Prostate gland (tissue), 2 donors: ENCODE data around the gene HYAL2. TPM values are rescaled to one million over a fixed set of nuclear protein-coding genes. Genes with fewer than 3 reads are reported as not detected.
A peak's percentile ranks its signal among the peaks of the same experiment; 100 is the strongest.

Experiments used
- DNase-seq: peaks from one replicate; pipeline ENCODE4 v3.0.0-alpha.2; 2019; ENCODE audit warnings: low spot score
- H3K27ac ChIP-seq, 2 donors: fragments of 200-600 bp; sonication (generic); 2 replicates each; pipeline ENCODE4 v1.5.1; 2017 to 2019
- H3K27me3 ChIP-seq: fragments of 200-600 bp; sonication (generic); replicated peaks from 2 replicates; pipeline ENCODE4 v1.5.1; 2019; ENCODE audit not compliant: insufficient read depth
- H3K36me3 ChIP-seq, 2 donors: fragments of 200-600 bp; sonication (generic); 1 replicate in 1 of 2; 2 replicates in 1 of 2; pipeline versions ENCODE4 v1.5.1 to v1.8.1; 2017 to 2019
- H3K4me1 ChIP-seq: fragments of 200-600 bp; sonication (generic); replicated peaks from 2 replicates; pipeline ENCODE4 v1.5.1; 2019
- H3K4me3 ChIP-seq, 2 donors: fragments of 200-600 bp; sonication (generic); 2 replicates each; pipeline ENCODE4 v1.5.1; 2017 to 2019
- H3K9me3 ChIP-seq: fragments of 200-600 bp; sonication (generic); 2 replicates; pipeline ENCODE4 v1.5.1; 2017
- CTCF ChIP-seq, 4 experiments: fragments of 200-600 bp in 2 of 4; fragments of 450-650 bp in 2 of 4; sonication (generic) in 2 of 4; IDR thresholded peaks; 1 replicate in 3 of 4; 2 replicates in 1 of 4; pipeline ENCODE4 v1.5.1; 2016 to 2019; ENCODE audit warnings: antibody characterized with exemption in 4 of 4, mild to moderate bottlenecking in 2 of 4, moderate library complexity in 2 of 4
- POLR2A ChIP-seq: fragments of 450-650 bp; IDR thresholded peaks from one replicate; pipeline ENCODE4 v1.6.1; 2016; ENCODE audit warnings: antibody characterized with exemption, mild to moderate bottlenecking
- POLR2AphosphoS5 ChIP-seq: sonication (generic); formaldehyde crosslinking; IDR thresholded peaks from one replicate; pipeline ENCODE4 v1.6.1; 2017; ENCODE audit warnings: antibody characterized with exemption
- WGBS: methylation state at CpG from one replicate; pipeline ENCODE4 v1.1.5; 2018; 5-methylcytosine and 5-hydroxymethylcytosine counted together
- intact Hi-C: fragments of 100-400 bp; cut with DNase I; formaldehyde crosslinking; loops from one replicate; pipeline ENCODE4 v1.14.2; 2022
- total RNA-seq, 2 donors: library from RNA; depleted of rRNA; stranded (reverse); fragments of >200 nt; gene quantifications; one replicate each; pipeline ENCODE4 v1.1.0, GENCODE V29; 2016

The HYAL2 gene
- total RNA-seq, 2 donors from 2014 or later: 76.1 to 131 TPM

GRCh38 chr3:50319894-50320625, 2.5 kb downstream of the HYAL2 start:
- no peaks in the 10 kb centered on the region for H3K36me3 ChIP-seq
- peak overlapping the region; percentile 88 to 95 for H3K27ac ChIP-seq
- no peak for DNase-seq
- H3K27me3 ChIP-seq: no peaks in the 10 kb centered on the region
- intact Hi-C loops: loop anchor here (5.0 kb wide), 1 partner anchor 83 kb away; the partner anchor contains the start of gene GNAI2
- peaks cover 27% of the 10 kb centered on the region for H3K4me1 ChIP-seq
- TF ChIP-seq POLR2A (no peak), CTCF (IDR thresholded peaks at IDR 0.05) (no peak), POLR2AphosphoS5 (no peak)
- H3K9me3 ChIP-seq: no peaks in the 10 kb centered on the region
- 68% methylated on average over 29 of the region's 29 CpGs for WGBS
- peak overlapping the region; percentile 48 to 68 for H3K4me3 ChIP-seq

- Histone ChIP-seq H3K4me1 (peaks cover 27% of the 10 kb centered on the region), H3K9me3 (no peaks in the 10 kb centered on the region), H3K27ac (peak overlapping the region in 1 of 2 donors; percentile 90), H3K27me3 (no peaks in the 10 kb centered on the region), H3K36me3 (no peaks in the 10 kb centered on the region), H3K4me3 (no peak overlapping the region)
- no peak for DNase-seq
- 89% methylated on average over 16 of the region's 16 CpGs for WGBS
- TF ChIP-seq POLR2AphosphoS5 (no peak), CTCF (IDR thresholded peaks at IDR 0.05) (no peak), POLR2A (no peak)
- intact Hi-C loops: no loop called here
Measured at GRCh38 chr3:50319181-50319893, 3.2 kb downstream of the HYAL2 start.

GRCh38 chr3:50318615-50319014, 3.9 kb downstream of the HYAL2 start:
- intact Hi-C loops: no loop called here
- no peaks in the 10 kb centered on the region for H3K36me3 ChIP-seq
- H3K27me3 ChIP-seq: no peaks in the 10 kb centered on the region
- H3K4me3 ChIP-seq: no peak overlapping the region
- 83% methylated on average over 9 of the region's 10 CpGs for WGBS
- H3K9me3 ChIP-seq: no peaks in the 10 kb centered on the region
- H3K27ac ChIP-seq: peak overlapping the region in 1 of 2 donors; percentile 90
- H3K4me1 ChIP-seq: peaks cover 27% of the 10 kb centered on the region
- DNase-seq: no peak
- TF ChIP-seq POLR2A (no peak), CTCF (IDR thresholded peaks at IDR 0.05) (no peak), POLR2AphosphoS5 (no peak)

- 84% methylated on average over 9 of the region's 11 CpGs for WGBS
- Histone ChIP-seq H3K27ac (peak overlapping the region; percentile 90 to 91), H3K9me3 (no peaks in the 10 kb centered on the region), H3K27me3 (no peaks in the 10 kb centered on the region), H3K36me3 (no peaks in the 10 kb centered on the region), H3K4me3 (no peak overlapping the region), H3K4me1 (peaks cover 27% of the 10 kb centered on the region)
- intact Hi-C loops: no loop called here
- no peak for DNase-seq
- no peak for TF ChIP-seq POLR2A
Measured at GRCh38 chr3:50318163-50318562, 4.4 kb downstream of the HYAL2 start.

GRCh38 chr3:50317300-50317699, 5.2 kb downstream of the HYAL2 start:
- Histone ChIP-seq H3K36me3 (no peaks in the 10 kb centered on the region), H3K27me3 (no peaks in the 10 kb centered on the region), H3K27ac (peak overlapping the region; percentile 90 to 91), H3K4me1 (peaks cover 27% of the 10 kb centered on the region), H3K9me3 (no peaks in the 10 kb centered on the region), H3K4me3 (no peak overlapping the region)
- no peak for TF ChIP-seq POLR2AphosphoS5
- no peak for TF ChIP-seq POLR2A
- no peak for TF ChIP-seq CTCF (IDR thresholded peaks at IDR 0.05)
- no peak for DNase-seq
- intact Hi-C loops: no loop called here
- 34% methylated on average over 6 of the region's 6 CpGs for WGBS
